GM23338 (cell line): ENCODE results near the gene BACE2. TPM values are rescaled to one million over a fixed set of nuclear protein-coding genes. Genes with fewer than 3 reads are reported as not detected.
A peak's percentile ranks its signal among the peaks of the same experiment; 100 is the strongest.

Source experiments
- ATAC-seq: fragments of 200-7000 bp; cut with Tn5 transposase; 3 replicates; pipeline ENCODE4 v1.9.1; 2020
- DNase-seq: peaks from one replicate; pipeline ENCODE4 v3.0.0-alpha.2; 2015; ENCODE audit warnings: low spot score
- H2AFZ ChIP-seq: fragments of 200-600 bp; sonication (generic); 2 replicates; pipeline ENCODE4 v1.8.0; 2016; ENCODE audit warnings: antibody characterized with exemption, mild to moderate bottlenecking, moderate library complexity
- H3F3A ChIP-seq: fragments of 200-600 bp; sonication (generic); replicated peaks from 2 replicates; pipeline ENCODE4 v1.8.0; 2017; ENCODE audit warnings: antibody characterized with exemption, mixed run types, low read depth
- H3K27ac ChIP-seq: fragments of 200-600 bp; sonication (generic); 2 replicates; pipeline ENCODE4 v1.6.1; 2016; ENCODE audit warnings: low read depth
- H3K27me3 ChIP-seq: fragments of 200-600 bp; sonication (generic); 2 replicates; pipeline ENCODE4 v1.8.0; 2016; ENCODE audit warnings: mild to moderate bottlenecking, mixed run types, moderate library complexity; ENCODE audit not compliant: insufficient read depth
- H3K36me3 ChIP-seq: fragments of 200-600 bp; sonication (generic); 2 replicates; pipeline ENCODE4 v1.8.0; 2016; ENCODE audit warnings: mild to moderate bottlenecking; ENCODE audit not compliant: insufficient read depth
- H3K4me1 ChIP-seq: fragments of 200-600 bp; sonication (generic); 2 replicates; pipeline ENCODE4 v1.8.0; 2016; ENCODE audit warnings: mild to moderate bottlenecking, moderate library complexity; ENCODE audit not compliant: insufficient read depth
- H3K4me2 ChIP-seq: fragments of 200-600 bp; sonication (generic); 2 replicates; pipeline ENCODE4 v1.7.1; 2017; ENCODE audit warnings: mixed run types
- H3K4me3 ChIP-seq: fragments of 200-600 bp; sonication (generic); 2 replicates; pipeline ENCODE4 v1.6.1; 2016; ENCODE audit warnings: mixed run types
- H3K79me2 ChIP-seq: fragments of 200-600 bp; sonication (generic); replicated peaks from 2 replicates; pipeline ENCODE4 v1.8.0; 2017; ENCODE audit warnings: mild to moderate bottlenecking; ENCODE audit not compliant: insufficient read depth
- H3K9me2 ChIP-seq: fragments of 200-600 bp; sonication (generic); 2 replicates; pipeline ENCODE4 v1.8.0; 2017; ENCODE audit not compliant: insufficient read depth
- H4K20me1 ChIP-seq: fragments of 200-600 bp; sonication (generic); replicated peaks from 2 replicates; pipeline ENCODE4 v1.8.0; 2017; ENCODE audit warnings: mild to moderate bottlenecking; ENCODE audit not compliant: insufficient read depth
- H3K27ac Mint-ChIP-seq: 2 replicates; pipeline ENCODE4 v1.8.0; 2020; ENCODE audit warnings: inconsistent platforms, mild to moderate bottlenecking, moderate library complexity, mixed read lengths
- H3K27me3 Mint-ChIP-seq: 3 replicates; pipeline ENCODE4 v1.8.0; 2022; ENCODE audit warnings: low read depth, mild to moderate bottlenecking, moderate library complexity, mixed read lengths, inconsistent platforms; ENCODE audit not compliant: insufficient read depth, poor library complexity
- H3K36me3 Mint-ChIP-seq: 3 replicates; pipeline ENCODE4 v1.8.0; 2021; ENCODE audit warnings: low read depth, mild to moderate bottlenecking, inconsistent platforms, moderate library complexity, mixed read lengths
- H3K4me1 Mint-ChIP-seq: 3 replicates; pipeline ENCODE4 v1.8.0; 2020; ENCODE audit warnings: mild to moderate bottlenecking, inconsistent platforms, mixed read lengths
- H3K4me3 Mint-ChIP-seq: 3 replicates; pipeline ENCODE4 v1.8.0; 2021; ENCODE audit warnings: moderate library complexity, mild to moderate bottlenecking, inconsistent platforms, mixed read lengths
- H3K9me3 Mint-ChIP-seq: 3 replicates; pipeline ENCODE4 v1.8.0; 2020; ENCODE audit warnings: moderate library complexity, mild to moderate bottlenecking, inconsistent platforms, mixed read lengths
- CREB1 ChIP-seq: fragments of 250-450 bp; sonication (Bioruptor Pico); IDR thresholded peaks from 2 replicates; pipeline ENCODE4 v1.5.0; 2020; ENCODE audit warnings: low read depth, mild to moderate bottlenecking, moderate library complexity
- CTCF ChIP-seq, 2 experiments: fragments of 200-600 bp in 1 of 2; sonication (generic) in 1 of 2; conservative IDR thresholded peaks; 2 replicates each; pipeline versions ENCODE4 v1.5.1 to v1.6.1; 2016 to 2017; ENCODE audit warnings: antibody characterized with exemption in 2 of 2, low read depth in 2 of 2, mild to moderate bottlenecking in 2 of 2, moderate library complexity in 1 of 2
- ETS1 ChIP-seq: IDR thresholded peaks from 2 replicates; pipeline ENCODE4 v1.6.1; 2016; ENCODE audit warnings: antibody characterized with exemption
- EZH2 ChIP-seq: fragments of 200-600 bp; sonication (generic); IDR thresholded peaks from one replicate; pipeline ENCODE4 v1.8.0; 2017; ENCODE audit warnings: antibody characterized with exemption, mild to moderate bottlenecking, low read depth; ENCODE audit not compliant: unreplicated experiment
- JUNB ChIP-seq: IDR thresholded peaks from one replicate; pipeline ENCODE4 v1.6.1; 2016; ENCODE audit warnings: antibody characterized with exemption; ENCODE audit not compliant: unreplicated experiment
- NANOG ChIP-seq: IDR thresholded peaks from 2 replicates; pipeline ENCODE4 v1.6.1; 2016; ENCODE audit warnings: antibody characterized with exemption, borderline replicate concordance
- POLR2AphosphoS5 ChIP-seq: IDR thresholded peaks from 2 replicates; pipeline ENCODE4 v1.6.1; 2016; ENCODE audit warnings: antibody characterized with exemption, low read depth
- REST ChIP-seq: IDR thresholded peaks from one replicate; pipeline ENCODE4 v1.6.1; 2018; ENCODE audit warnings: antibody characterized with exemption; ENCODE audit not compliant: unreplicated experiment
- STAT1 ChIP-seq: IDR thresholded peaks from one replicate; pipeline ENCODE4 v1.6.1; 2016; ENCODE audit warnings: antibody characterized with exemption; ENCODE audit not compliant: unreplicated experiment
- ZNF114 ChIP-seq: fragments of 250-450 bp; sonication (Bioruptor Pico); IDR thresholded peaks from 2 replicates; pipeline ENCODE4 v1.5.0; 2020; ENCODE audit warnings: mild to moderate bottlenecking, moderate library complexity
- ZNF331 ChIP-seq: fragments of 250-450 bp; sonication (Bioruptor Pico); IDR thresholded peaks from 2 replicates; pipeline ENCODE4 v1.5.0; 2020; ENCODE audit warnings: low read depth, mild to moderate bottlenecking, moderate library complexity
- polyA plus RNA-seq: library from polyadenylated mRNA; unstranded; fragments of >200 nt; fragmentation: Nextera tagmentation; extraction: Ambion mirVana; gene quantifications from 2 replicates; pipeline ENCODE4 v1.2.1, GENCODE V29; 2016
- total RNA-seq: library from RNA; depleted of rRNA; stranded (reverse); fragments of >200 nt; shearing (Covaris generic); gene quantifications from 2 replicates; pipeline ENCODE4 v1.2.3, GENCODE V29; 2014

BACE2 gene
- total and polyA plus RNA-seq, 2 experiments from 2014 or later: 3.5 to 6.8 TPM

- H4K20me1 ChIP-seq: no peaks in the 10 kb centered on the region
- H3K4me2 ChIP-seq: no peak overlapping the region
- no peaks in the 10 kb centered on the region for H3K36me3 ChIP-seq
- DNase-seq (no peak), ATAC-seq (peak; percentile 57)
- no peak overlapping the region for H3K27ac Mint-ChIP-seq
- H3K4me1 Mint-ChIP-seq: peaks cover 9% of the 10 kb centered on the region; the same call in 2 of the 3 replicates
- H3K27me3 ChIP-seq: peaks cover 4% of the 10 kb centered on the region; the same call in 1 of the 2 replicates
- TF ChIP-seq ZNF114 (CRISPR knock-in tag) (no peak), EZH2 (no peak), CTCF (conservative IDR thresholded peaks at IDR 0.05; ENCODE audit: low read depth in 2 of 2) (no peak)
- no peaks in the 10 kb centered on the region for H3F3A ChIP-seq
- H3K4me3 ChIP-seq: no peak overlapping the region
- H3K9me2 ChIP-seq: no peaks in the 10 kb centered on the region
- no peaks in the 10 kb centered on the region for H3K36me3 Mint-ChIP-seq
- H3K4me3 Mint-ChIP-seq: no peak overlapping the region
- H3K4me1 ChIP-seq: no peaks in the 10 kb centered on the region; the same call in 1 of the 2 replicates
- no peaks in the 10 kb centered on the region; the same call in 2 of the 3 replicates for H3K9me3 Mint-ChIP-seq
- peaks cover 3% of the 10 kb centered on the region for H3K27me3 Mint-ChIP-seq
- H3K79me2 ChIP-seq: no peaks in the 10 kb centered on the region
- no peak overlapping the region for H3K27ac ChIP-seq
- H2AFZ ChIP-seq: peak overlapping the region; percentile 14; the same call in 1 of the 2 replicates
Measured at GRCh38 chr21:41322496-41323382, 154.8 kb downstream of the BACE2 start.

GRCh38 chr21:41325138-41325912 is 157.4 kb downstream of the BACE2 start:
- Mint-ChIP-seq H3K4me3 (no peak overlapping the region), H3K27me3 (peaks cover 6% of the 10 kb centered on the region), H3K36me3 (no peaks in the 10 kb centered on the region), H3K4me1 (peaks cover 15% of the 10 kb centered on the region), H3K27ac (no peak overlapping the region), H3K9me3 (no peaks in the 10 kb centered on the region)
- H3K9me2 ChIP-seq: no peaks in the 10 kb centered on the region
- no peaks in the 10 kb centered on the region for H4K20me1 ChIP-seq
- no peak for DNase-seq
- no peak overlapping the region for H3K27ac ChIP-seq
- H2AFZ ChIP-seq: no peak overlapping the region
- no peak overlapping the region for H3K4me2 ChIP-seq
- no peaks in the 10 kb centered on the region for H3F3A ChIP-seq
- H3K4me3 ChIP-seq: no peak overlapping the region
- no peaks in the 10 kb centered on the region for H3K27me3 ChIP-seq
- H3K36me3 ChIP-seq: no peaks in the 10 kb centered on the region
- no peaks in the 10 kb centered on the region for H3K79me2 ChIP-seq
- no peaks in the 10 kb centered on the region; the same call in 1 of the 2 replicates for H3K4me1 ChIP-seq
- ATAC-seq: no peak
- TF ChIP-seq EZH2 (no peak), NANOG (no peak), ZNF331 (CRISPR knock-in tag) (no peak), JUNB (no peak), REST (no peak), ETS1 (no peak), CTCF (conservative IDR thresholded peaks at IDR 0.05; ENCODE audit: low read depth in 2 of 2) (no peak), STAT1 (no peak), CREB1 (CRISPR knock-in tag) (no peak), POLR2AphosphoS5 (no peak)
